HCT116 (cell line): ENCODE measurements around the gene CDHR5. TPM values are rescaled to one million over a fixed set of nuclear protein-coding genes. Genes with fewer than 3 reads are reported as not detected.

Source experiments
- ATAC-seq: fragments of 200-7000 bp; cut with Tn5 transposase; 2 replicates; pipeline ENCODE4 v1.9.1; 2020; ENCODE audit warnings: mild to moderate bottlenecking, moderate library complexity
- BruUV-seq: library from RNA; stranded (reverse); fragments of 400-500 nt; replicated peaks from 2 replicates; lab custom pipeline; 2021; lab: Mats Ljungman, UMichigan
- CTCF ChIA-PET: fragments of 300-600 bp; sonication (Branson Sonifier 250); formaldehyde crosslinking; loops from one replicate; lab custom pipeline; 2021; ENCODE audit warnings: antibody characterized with exemption; lab: Charles Lee
- POLR2A ChIA-PET: fragments of 300-600, 350-600 bp; sonication (Branson Sonifier 250); formaldehyde crosslinking; loops from one replicate; lab custom pipeline; 2021; ENCODE audit warnings: antibody characterized with exemption; lab: Charles Lee
- RAD21 ChIA-PET, 2 experiments: fragments of 300-600 bp; sonication (Branson Sonifier 250); formaldehyde crosslinking; loops; one replicate each; lab custom pipeline; 2023; ENCODE audit warnings: low total read pairs in 2 of 2; ENCODE audit not compliant: uncharacterized antibody in 2 of 2, unreplicated experiment in 2 of 2, low non-redundant PET in 1 of 2; lab: Charles Lee
- DNase-seq: peaks from one replicate; pipeline ENCODE4 v3.0.0-alpha.2; 2010; ENCODE audit warnings: low read depth, low spot score
- H2AFZ ChIP-seq: fragments of 200-600 bp; shearing (Covaris generic), sonication (generic); 2 replicates; pipeline ENCODE4 v1.6.1; 2017; ENCODE audit warnings: low read depth, mixed run types, mixed read lengths, antibody characterized with exemption, low read length; ENCODE audit not compliant: poor library complexity, severe bottlenecking
- H3K27ac ChIP-seq: 2 replicates; pipeline ENCODE4 v1.5.1; 2012; ENCODE audit warnings: low read depth, low read length
- H3K27me3 ChIP-seq: fragments of 200-600 bp; sonication (generic); 2 replicates; pipeline ENCODE4 v1.6.1; 2016; ENCODE audit warnings: mixed run types, low read length, mixed read lengths; ENCODE audit not compliant: insufficient read depth
- H3K36me3 ChIP-seq, 2 experiments: fragments of 200-500 bp in 1 of 2; fragments of 200-600 bp in 1 of 2; sonication (Bioruptor generic) in 1 of 2; sonication (generic) in 1 of 2; 2 replicates each; pipeline versions ENCODE4 v1.5.1 to v1.6.1; 2014 to 2016; ENCODE audit warnings: low read length in 2 of 2, inconsistent platforms in 1 of 2, mixed read lengths in 1 of 2, mixed run types in 1 of 2; ENCODE audit not compliant: insufficient read depth in 2 of 2, control insufficient read depth in 1 of 2
- H3K4me1 ChIP-seq, 2 experiments: fragments of 200-600 bp in 1 of 2; sonication (generic) in 1 of 2; 2 replicates each; pipeline versions ENCODE4 v1.5.1 to v1.6.1; 2012 to 2017; ENCODE audit warnings: low read length in 2 of 2, inconsistent platforms in 1 of 2, mild to moderate bottlenecking in 1 of 2, mixed read lengths in 1 of 2, mixed run types in 1 of 2, moderate library complexity in 1 of 2; ENCODE audit not compliant: insufficient read depth in 2 of 2, control insufficient read depth in 1 of 2
- H3K4me2 ChIP-seq: fragments of 200-600 bp; sonication (generic); 2 replicates; pipeline ENCODE4 v1.6.1; 2017; ENCODE audit warnings: mixed run types, low read length, mixed read lengths
- H3K4me3 ChIP-seq, 2 experiments: fragments of 200-600 bp in 1 of 2; sonication (generic) in 1 of 2; replicated peaks in 1 of 2; 2 replicates each; pipeline ENCODE4 v1.5.1; 2011 to 2016; ENCODE audit warnings: low read length in 2 of 2, control low read depth in 1 of 2, low read depth in 1 of 2, mild to moderate bottlenecking in 1 of 2, mixed read lengths in 1 of 2, mixed run types in 1 of 2
- H3K79me2 ChIP-seq: fragments of 200-600 bp; sonication (generic); 2 replicates; pipeline ENCODE4 v1.6.1; 2017; ENCODE audit warnings: mild to moderate bottlenecking, mixed run types, low read length, moderate library complexity, mixed read lengths; ENCODE audit not compliant: insufficient read depth
- H3K9ac ChIP-seq: fragments of 200-600 bp; sonication (generic); 2 replicates; pipeline ENCODE4 v1.6.1; 2016; ENCODE audit warnings: low read length, mixed read lengths
- H3K9me2 ChIP-seq: fragments of 200-600 bp; sonication (generic), shearing (Covaris generic); 2 replicates; pipeline ENCODE4 v1.6.1; 2017; ENCODE audit warnings: mixed run types, mild to moderate bottlenecking, moderate library complexity; ENCODE audit not compliant: insufficient read depth
- H3K9me3 ChIP-seq, 2 experiments: fragments of 200-500 bp in 1 of 2; fragments of 200-600 bp in 1 of 2; sonication (Bioruptor generic) in 1 of 2; sonication (generic) in 1 of 2; 2 replicates each; pipeline ENCODE4 v1.6.1; 2014 to 2017; ENCODE audit warnings: low read length in 2 of 2, mixed read lengths in 2 of 2, inconsistent platforms in 1 of 2, low read depth in 1 of 2, mild to moderate bottlenecking in 1 of 2, mixed run types in 1 of 2, moderate library complexity in 1 of 2; ENCODE audit not compliant: control insufficient read depth in 1 of 2, insufficient read depth in 1 of 2
- H4K20me1 ChIP-seq: fragments of 200-600 bp; sonication (generic), shearing (Covaris generic); 2 replicates; pipeline ENCODE4 v1.6.1; 2017; ENCODE audit warnings: mixed run types, mild to moderate bottlenecking, moderate library complexity; ENCODE audit not compliant: insufficient read depth
- EZH2 ChIP-seq: fragments of 200-600 bp; sonication (generic); IDR thresholded peaks from 2 replicates; pipeline ENCODE4 v1.6.1; 2017; ENCODE audit warnings: antibody characterized with exemption, mixed run types
- FOSL1 ChIP-seq: IDR thresholded peaks from 2 replicates; pipeline ENCODE4 v1.6.1; 2012; ENCODE audit warnings: low read depth
- JUND ChIP-seq: IDR thresholded peaks from 2 replicates; pipeline ENCODE4 v1.6.1; 2012
- RAD21 ChIP-seq: IDR thresholded peaks from 2 replicates; pipeline ENCODE4 v1.6.1; 2012; ENCODE audit warnings: low read depth, mild to moderate bottlenecking
- SIN3A ChIP-seq: IDR thresholded peaks from 2 replicates; pipeline ENCODE4 v1.6.1; 2012; ENCODE audit warnings: low read depth
- SP1 ChIP-seq: IDR thresholded peaks from 2 replicates; pipeline ENCODE4 v1.6.1; 2012; ENCODE audit warnings: low read depth
- SRF ChIP-seq: IDR thresholded peaks from 2 replicates; pipeline ENCODE4 v1.6.1; 2012; ENCODE audit warnings: low read depth
- TCF7L2 ChIP-seq: IDR thresholded peaks from 2 replicates; pipeline ENCODE4 v1.7.0; 2011; ENCODE audit warnings: borderline replicate concordance, inconsistent platforms; ENCODE audit not compliant: insufficient read depth, insufficient read length; ENCODE audit errors: extremely low read depth
- ZBTB33 ChIP-seq: IDR thresholded peaks from 2 replicates; pipeline ENCODE4 v1.6.1; 2011; ENCODE audit warnings: mild to moderate bottlenecking, low read length, moderate library complexity; ENCODE audit not compliant: insufficient replicate concordance; ENCODE audit errors: extremely low read depth
- ZNF274 ChIP-seq: fragments of 200-500 bp; sonication (Bioruptor generic); IDR thresholded peaks from 2 replicates; pipeline ENCODE4 v1.6.1; 2014; ENCODE audit warnings: mild to moderate bottlenecking, low read depth, low read length, inconsistent platforms
- intact Hi-C: fragments of 100-400 bp; cut with micrococcal nuclease; formaldehyde crosslinking; loops from 2 replicates; pipeline ENCODE4 v1.10.0; 2022
- total RNA-seq: library from RNA; stranded (reverse); gene quantifications from one replicate; pipeline ENCODE4 v1.2.1, GENCODE V29; 2021; ENCODE audit not compliant: unreplicated experiment

The CDHR5 gene
- total RNA-seq, 1 experiment from 2014 or later: not detected

- RAD21 ChIA-PET: no interaction called here
- no peaks in the 10 kb centered on the region for H4K20me1 ChIP-seq
- intact Hi-C loops: no loop called here
- no peak for TF ChIP-seq TCF7L2
- no peak for TF ChIP-seq SIN3A
- no peak for TF ChIP-seq ZBTB33
- TF ChIP-seq SRF: no peak
- no peak for TF ChIP-seq EZH2
- no peak for TF ChIP-seq RAD21
- no peak for TF ChIP-seq SP1
- TF ChIP-seq ZNF274: no peak
- TF ChIP-seq FOSL1: no peak
- TF ChIP-seq JUND: no peak
- POLR2A ChIA-PET: interaction anchor here (1.0 kb wide), 1 partner anchor 27 kb away, joined by 3 read pairs; the partner anchor contains the start of gene PHRF1
- H3K4me3 ChIP-seq: no peak overlapping the region
- no TSS peak for BruUV-seq
- CTCF ChIA-PET: no interaction called here
- H3K9me2 ChIP-seq: no peaks in the 10 kb centered on the region
- H3K9ac ChIP-seq: no peak overlapping the region
- peaks cover 48% of the 10 kb centered on the region; the same call in 1 of the 2 replicates for H3K79me2 ChIP-seq
- DNase-seq (no peak), ATAC-seq (no peak)
- H3K9me3 ChIP-seq: no peaks in the 10 kb centered on the region
- no peak overlapping the region for H3K27ac ChIP-seq
- no peaks in the 10 kb centered on the region for H3K27me3 ChIP-seq
- H3K36me3 ChIP-seq: peaks cover 49 to 59% of the 10 kb centered on the region in 2 experiments; a peak in 3 of 4 replicates
- H3K4me1 ChIP-seq: no peaks in the 10 kb centered on the region
- H2AFZ ChIP-seq: no peak overlapping the region
- H3K4me2 ChIP-seq: no peak overlapping the region
Measured at GRCh38 chr11:603154-603553, 21.6 kb downstream of the CDHR5 start.
